SK-N-MC (cell line): ENCODE results near the gene SLC51B.

Experiments used
- DNase-seq: peaks from one replicate; pipeline ENCODE4 v3.0.0-alpha.2; 2011; ENCODE audit warnings: low read depth, low spot score
- H3K27ac ChIP-seq: fragments of 200-600 bp; sonication (generic); 2 replicates; pipeline ENCODE4 v1.5.1; 2016; ENCODE audit warnings: mixed run types
- H3K36me3 ChIP-seq: fragments of 200-600 bp; sonication (generic); 2 replicates; pipeline ENCODE4 v1.6.1; 2017; ENCODE audit warnings: antibody characterized with exemption, low read length, mixed read lengths; ENCODE audit not compliant: insufficient read depth
- H3K4me3 ChIP-seq: fragments of 200-600 bp; sonication (generic); 2 replicates; pipeline ENCODE4 v1.5.1; 2016
- H3K9ac ChIP-seq: fragments of 200-600 bp; sonication (generic); 2 replicates; pipeline ENCODE4 v1.8.0; 2017; ENCODE audit warnings: mixed run types, mixed read lengths; ENCODE audit not compliant: insufficient read length
- H3K9me3 ChIP-seq: fragments of 200-600 bp; sonication (generic); 2 replicates; pipeline ENCODE4 v1.6.1; 2017; ENCODE audit warnings: low read depth, mild to moderate bottlenecking, antibody characterized with exemption, low read length, moderate library complexity, mixed read lengths
- EZH2 ChIP-seq: fragments of 200-600 bp; sonication (generic); IDR thresholded peaks from one replicate; pipeline ENCODE4 v1.6.1; 2017; ENCODE audit warnings: antibody characterized with exemption
- FOXP2 ChIP-seq: optimal IDR thresholded peaks from 2 replicates; pipeline ENCODE3; 2011; ENCODE audit warnings: mild to moderate bottlenecking, moderate library complexity; ENCODE audit not compliant: insufficient read depth; ENCODE audit errors: extremely low read length, control extremely low read depth
- POLR2AphosphoS5 ChIP-seq: IDR thresholded peaks from 2 replicates; pipeline ENCODE4 v1.6.1; 2012; ENCODE audit warnings: mild to moderate bottlenecking, low read depth, low read length, borderline replicate concordance

Gene SLC51B

GRCh38 chr15:65101891-65102708 is 56.9 kb downstream of the SLC51B start:
- no peaks in the 10 kb centered on the region for H3K9me3 ChIP-seq
- no peak for DNase-seq
- no peak for TF ChIP-seq EZH2
- no peak for TF ChIP-seq POLR2AphosphoS5
- TF ChIP-seq FOXP2 = no peak
- no peak overlapping the region for H3K4me3 ChIP-seq
- H3K27ac ChIP-seq = no peak overlapping the region
- H3K36me3 ChIP-seq = peaks cover 10% of the 10 kb centered on the region; the same call in 1 of the 2 replicates
- H3K9ac ChIP-seq = no peak overlapping the region

GRCh38 chr15:65102912-65103311 is 57.7 kb downstream of the SLC51B start:
- peaks cover 10% of the 10 kb centered on the region; the same call in 1 of the 2 replicates for H3K36me3 ChIP-seq
- TF ChIP-seq EZH2 (no peak), FOXP2 (no peak), POLR2AphosphoS5 (no peak)
- H3K9ac ChIP-seq = no peak overlapping the region
- no peak overlapping the region for H3K27ac ChIP-seq
- no peak for DNase-seq
- H3K4me3 ChIP-seq = no peak overlapping the region
- H3K9me3 ChIP-seq = no peaks in the 10 kb centered on the region
